GM23248 (cell line): ENCODE results near the gene ABR. TPM values are rescaled to one million over a fixed set of nuclear protein-coding genes. Genes with fewer than 3 reads are reported as not detected.

ENCODE experiments used
- DNase-seq: peaks from one replicate; pipeline ENCODE4 v3.0.0-alpha.2; 2015
- H2AFZ ChIP-seq: fragments of 200-600 bp; sonication (generic); 2 replicates; pipeline ENCODE4 v1.6.1; 2016; ENCODE audit warnings: antibody characterized with exemption
- H3F3A ChIP-seq: fragments of 200-600 bp; sonication (generic); 2 replicates; pipeline ENCODE4 v1.6.1; 2016; ENCODE audit warnings: mild to moderate bottlenecking, antibody characterized with exemption, mixed run types; ENCODE audit not compliant: insufficient read depth
- H3K27ac ChIP-seq: fragments of 200-600 bp; sonication (generic); 2 replicates; pipeline ENCODE4 v1.5.1; 2016; ENCODE audit warnings: mild to moderate bottlenecking
- H3K27me3 ChIP-seq: fragments of 200-600 bp; sonication (generic); replicated peaks from 2 replicates; pipeline ENCODE4 v1.6.1; 2016; ENCODE audit warnings: mild to moderate bottlenecking; ENCODE audit not compliant: insufficient read depth
- H3K36me3 ChIP-seq: fragments of 200-600 bp; sonication (generic); 2 replicates; pipeline ENCODE4 v1.6.1; 2016; ENCODE audit warnings: low read depth, mild to moderate bottlenecking
- H3K4me1 ChIP-seq: fragments of 200-600 bp; sonication (generic); 2 replicates; pipeline ENCODE4 v1.6.1; 2016; ENCODE audit warnings: mild to moderate bottlenecking; ENCODE audit not compliant: insufficient read depth
- H3K4me2 ChIP-seq: fragments of 200-600 bp; sonication (generic); one replicate; pipeline ENCODE4 v1.6.1; 2016; ENCODE audit warnings: mild to moderate bottlenecking; ENCODE audit not compliant: unreplicated experiment
- H3K4me3 ChIP-seq: fragments of 200-600 bp; sonication (generic); 2 replicates; pipeline ENCODE4 v1.5.1; 2016; ENCODE audit warnings: mild to moderate bottlenecking
- H3K79me2 ChIP-seq: fragments of 200-600 bp; sonication (generic); 2 replicates; pipeline ENCODE4 v1.6.1; 2016; ENCODE audit warnings: mild to moderate bottlenecking; ENCODE audit not compliant: insufficient read depth
- H3K9ac ChIP-seq: fragments of 200-600 bp; sonication (generic); 2 replicates; pipeline ENCODE4 v1.6.1; 2016; ENCODE audit warnings: mild to moderate bottlenecking
- H3K9me2 ChIP-seq: fragments of 200-600 bp; sonication (generic); 2 replicates; pipeline ENCODE4 v1.6.1; 2016; ENCODE audit warnings: mixed run types, mild to moderate bottlenecking, moderate library complexity; ENCODE audit not compliant: insufficient read depth
- H3K9me3 ChIP-seq: fragments of 200-600 bp; sonication (generic); one replicate; pipeline ENCODE4 v1.6.1; 2017; ENCODE audit warnings: low read depth
- H4K20me1 ChIP-seq: fragments of 200-600 bp; sonication (generic); 2 replicates; pipeline ENCODE4 v1.6.0; 2016; ENCODE audit not compliant: insufficient read depth
- EZH2 ChIP-seq: fragments of 200-600 bp; sonication (generic); IDR thresholded peaks from 2 replicates; pipeline ENCODE4 v1.6.1; 2018; ENCODE audit warnings: antibody characterized with exemption, mild to moderate bottlenecking; ENCODE audit not compliant: insufficient read depth, poor library complexity, severe bottlenecking
- EZH2phosphoT487 ChIP-seq: fragments of 200-600 bp; sonication (generic); IDR thresholded peaks from 2 replicates; pipeline ENCODE4 v1.6.1; 2018; ENCODE audit warnings: antibody characterized with exemption, moderate library complexity, mild to moderate bottlenecking, low read depth; ENCODE audit not compliant: insufficient read depth
- WGBS, 2 experiments: methylation state at CpG; one replicate each; pipeline ENCODE4 v1.1.6; 2015 to 2017; ENCODE audit warnings: low lambda C conversion rate in 2 of 2, low coverage in 1 of 2; ENCODE audit errors: missing lambda C conversion rate in 2 of 2; 5-methylcytosine and 5-hydroxymethylcytosine counted together
- in situ Hi-C: fragments of 300-500 bp; cut with MboI; formaldehyde crosslinking; loops from 2 replicates; pipeline ENCODE4 v1.15.0; 2020
- polyA plus RNA-seq: library from polyadenylated mRNA; unstranded; fragments of >200 nt; fragmentation: Nextera tagmentation; extraction: Ambion mirVana; gene quantifications from 2 replicates; pipeline ENCODE4 v1.2.1, GENCODE V29; 2016
- total RNA-seq: library from RNA; depleted of rRNA; stranded (reverse); fragments of >200 nt; shearing (Covaris generic); gene quantifications from 2 replicates; pipeline ENCODE4 v1.2.3, GENCODE V29; 2014

Gene ABR
- total and polyA plus RNA-seq, 2 experiments from 2014 or later = 24.4 to 38.2 TPM

DNA sequence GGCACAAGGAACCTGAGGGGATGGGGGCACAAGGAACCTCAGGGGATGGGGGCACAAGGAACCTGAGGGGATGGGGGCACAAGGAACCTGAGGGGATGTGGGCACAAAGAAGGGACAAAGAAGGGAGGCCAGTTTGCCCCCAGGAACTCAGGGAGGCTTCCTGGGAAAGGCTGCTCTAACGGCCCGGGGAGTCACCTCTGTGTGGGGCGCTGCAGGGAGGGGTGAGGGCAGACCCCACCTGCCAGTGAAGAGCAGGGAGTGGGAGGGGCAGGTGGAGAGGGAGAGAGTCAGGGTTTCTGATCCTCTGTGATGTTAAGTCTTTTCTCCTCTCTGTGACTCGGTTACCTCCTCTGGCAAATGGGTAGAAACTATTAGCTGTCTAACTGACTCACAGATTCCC is 125.1 kb downstream of the ABR start:
- Histone ChIP-seq H3K9me2 (no peaks in the 10 kb centered on the region), H2AFZ (no peak overlapping the region), H3K4me3 (no peak overlapping the region), H4K20me1 (no peaks in the 10 kb centered on the region), H3K36me3 (no peaks in the 10 kb centered on the region; the same call in 1 of the 2 replicates), H3K4me2 (no peak overlapping the region), H3K4me1 (no peaks in the 10 kb centered on the region), H3K79me2 (no peaks in the 10 kb centered on the region), H3K9me3 (no peaks in the 10 kb centered on the region), H3F3A (no peaks in the 10 kb centered on the region), H3K27me3 (no peaks in the 10 kb centered on the region), H3K27ac (no peak overlapping the region), H3K9ac (no peak overlapping the region)
- in situ Hi-C loops = no loop called here
- WGBS, 2 experiments = 68 to 100% methylated on average over 1 to 4 of the region's 4 CpGs
- TF ChIP-seq EZH2 (no peak), EZH2phosphoT487 (no peak)
- DNase-seq = no peak

DNA sequence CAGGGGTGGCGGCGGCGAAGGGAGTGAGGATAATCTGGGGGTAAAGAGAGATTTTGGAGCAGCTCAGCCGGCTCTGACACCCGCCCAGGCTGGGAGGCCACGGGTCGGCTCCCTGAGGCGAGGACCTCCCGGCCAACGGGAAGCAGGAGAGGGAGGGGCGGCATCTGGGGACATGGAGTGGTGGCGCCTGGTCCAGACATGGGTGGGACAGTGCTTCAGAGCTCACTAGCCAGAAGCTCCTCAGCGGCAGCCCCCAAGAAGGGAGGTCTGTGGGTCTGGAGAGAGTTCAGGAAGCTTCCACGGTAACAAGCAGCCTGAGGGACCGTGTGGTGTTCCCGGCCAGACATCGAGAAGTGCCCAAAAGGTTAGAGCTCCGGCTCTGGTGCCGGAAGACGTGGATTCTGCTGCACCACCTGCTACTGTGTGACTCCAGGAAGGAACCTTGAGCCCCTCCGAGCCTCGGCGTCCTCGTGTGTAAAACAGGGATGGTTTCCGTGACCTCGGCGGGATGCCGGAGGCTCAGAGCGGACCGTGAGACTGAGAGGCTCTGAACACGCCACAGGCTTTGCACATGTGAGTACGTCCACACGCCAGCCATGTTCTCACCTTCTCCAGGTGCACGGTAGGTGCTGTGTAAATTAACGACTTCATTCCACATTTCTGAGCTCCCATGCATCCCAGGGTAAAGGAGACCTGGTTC is 126.0 kb downstream of the ABR start:
- DNase-seq = no peak
- H3K4me2 ChIP-seq = no peak overlapping the region
- H3K36me3 ChIP-seq = no peaks in the 10 kb centered on the region; the same call in 1 of the 2 replicates
- 93 to 94% methylated on average over 35 of the region's 35 CpGs for WGBS, 2 experiments
- H3K4me3 ChIP-seq = no peak overlapping the region
- in situ Hi-C loops = no loop called here
- no peaks in the 10 kb centered on the region for H3K27me3 ChIP-seq
- no peak overlapping the region for H3K27ac ChIP-seq
- H3K9ac ChIP-seq = no peak overlapping the region
- no peaks in the 10 kb centered on the region for H3K9me2 ChIP-seq
- no peaks in the 10 kb centered on the region for H3F3A ChIP-seq
- H4K20me1 ChIP-seq = no peaks in the 10 kb centered on the region
- no peaks in the 10 kb centered on the region for H3K4me1 ChIP-seq
- TF ChIP-seq EZH2phosphoT487 = no peak
- TF ChIP-seq EZH2 = no peak
- H3K9me3 ChIP-seq = no peaks in the 10 kb centered on the region
- no peaks in the 10 kb centered on the region for H3K79me2 ChIP-seq
- H2AFZ ChIP-seq = no peak overlapping the region

DNA sequence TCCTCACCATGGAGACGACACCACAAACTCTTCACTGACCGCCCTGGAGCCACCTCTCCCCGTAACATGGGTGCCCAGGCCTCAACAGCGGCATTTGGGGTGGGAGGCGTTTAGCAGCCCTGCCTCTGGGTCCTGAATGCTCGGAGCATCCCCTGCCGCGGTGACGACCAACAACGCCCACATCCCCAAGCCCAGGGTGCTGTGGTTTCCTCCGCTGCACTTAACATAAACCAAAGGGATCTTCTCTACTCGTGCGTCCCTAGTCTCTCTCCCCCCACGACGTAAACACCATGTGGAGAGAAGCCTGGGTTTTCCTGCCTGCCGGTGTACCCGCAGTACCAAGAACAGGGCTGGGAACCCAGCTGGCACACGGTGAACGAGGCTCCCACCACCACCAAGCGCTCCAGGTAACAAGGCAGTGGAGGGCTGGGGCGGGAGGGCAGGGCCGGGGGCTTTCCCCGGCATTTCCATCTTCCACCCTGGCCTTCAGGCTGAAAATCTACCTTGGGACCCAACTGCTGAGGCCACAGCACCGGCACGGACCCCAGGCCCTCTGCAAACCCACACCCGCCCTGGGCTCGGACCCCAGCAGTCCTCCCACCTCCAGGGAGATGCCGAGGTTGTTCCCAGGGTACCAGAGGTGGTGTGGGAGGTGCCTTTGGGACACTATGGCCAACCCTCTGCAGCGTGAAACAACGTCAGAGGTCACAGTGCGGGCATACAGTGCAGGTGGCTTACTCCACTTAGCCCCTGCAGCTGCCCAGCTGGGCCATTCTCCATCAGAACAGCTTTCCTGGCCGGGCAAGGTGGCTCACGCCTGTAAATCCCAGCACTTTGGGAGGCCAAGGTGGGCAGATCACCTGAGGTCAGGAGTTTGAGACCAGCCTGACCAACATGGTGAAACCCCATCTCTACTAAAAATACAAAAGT is 128.5 kb downstream of the ABR start:
- in situ Hi-C loops = no loop called here
- TF ChIP-seq EZH2 = no peak
- TF ChIP-seq EZH2phosphoT487 = no peak

DNA sequence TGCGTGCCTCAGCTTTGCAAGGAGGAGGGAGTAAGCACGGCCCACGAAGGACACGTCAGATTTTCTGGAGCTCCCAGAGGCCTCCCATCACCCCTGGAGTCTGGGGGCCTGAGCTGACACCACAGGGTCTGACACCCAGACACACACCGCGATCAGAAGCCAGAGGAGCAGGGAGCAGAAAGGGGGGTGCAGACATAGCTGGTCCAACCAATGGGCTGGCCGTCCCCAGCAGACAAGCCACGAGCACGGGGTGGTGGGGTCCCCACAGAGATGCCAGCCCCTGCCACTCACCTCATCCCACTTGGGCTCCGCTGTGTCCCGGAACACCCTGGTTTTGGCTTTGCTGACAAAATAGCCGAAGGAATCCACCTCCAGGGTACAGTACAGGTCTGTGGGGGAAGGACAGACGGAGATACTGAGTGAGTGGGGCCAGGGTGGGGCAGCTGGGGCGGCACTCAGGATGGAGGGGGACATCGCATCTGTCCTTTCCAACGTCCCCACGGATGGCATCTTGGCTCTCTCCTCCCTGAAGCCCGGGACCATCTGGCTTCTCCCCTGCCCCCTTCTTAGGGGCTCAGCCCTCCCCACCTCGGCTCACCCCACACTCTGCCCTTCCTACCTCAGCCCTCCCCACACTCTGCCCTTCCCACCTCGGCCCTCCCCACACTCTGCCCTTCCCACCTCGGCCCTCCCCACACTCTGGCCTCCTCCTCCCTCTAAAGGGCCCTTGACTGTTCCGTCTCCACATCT is 129.4 kb downstream of the ABR start:
- Histone ChIP-seq H2AFZ (no peak overlapping the region), H3K4me1 (no peaks in the 10 kb centered on the region), H3K27me3 (no peaks in the 10 kb centered on the region), H3F3A (no peaks in the 10 kb centered on the region), H3K9ac (no peak overlapping the region), H3K79me2 (no peaks in the 10 kb centered on the region), H4K20me1 (no peaks in the 10 kb centered on the region), H3K9me3 (no peaks in the 10 kb centered on the region), H3K9me2 (no peaks in the 10 kb centered on the region), H3K27ac (no peak overlapping the region), H3K4me2 (no peak overlapping the region), H3K36me3 (no peaks in the 10 kb centered on the region; the same call in 1 of the 2 replicates), H3K4me3 (no peak overlapping the region)
- TF ChIP-seq EZH2 (no peak), EZH2phosphoT487 (no peak)
- 85 to 91% methylated on average over 13 to 22 of the region's 22 CpGs for WGBS, 2 experiments
- in situ Hi-C loops = no loop called here
- no peak for DNase-seq

More for the DNA sequence above, 128.5 kb downstream of the ABR start:
- no peaks in the 10 kb centered on the region for H3K4me1 ChIP-seq
- no peak overlapping the region for H2AFZ ChIP-seq
- no peak overlapping the region for H3K27ac ChIP-seq
- H3K9me3 ChIP-seq = no peaks in the 10 kb centered on the region
- WGBS, 2 experiments = 93% methylated on average over 29 to 33 of the region's 33 CpGs
- no peaks in the 10 kb centered on the region for H3K9me2 ChIP-seq
- no peak overlapping the region for H3K4me2 ChIP-seq
- H3K79me2 ChIP-seq = no peaks in the 10 kb centered on the region
- DNase-seq = no peak
- no peak overlapping the region for H3K4me3 ChIP-seq
- no peaks in the 10 kb centered on the region for H4K20me1 ChIP-seq
- no peaks in the 10 kb centered on the region for H3K27me3 ChIP-seq
- H3K36me3 ChIP-seq = no peaks in the 10 kb centered on the region; the same call in 1 of the 2 replicates
- H3F3A ChIP-seq = no peaks in the 10 kb centered on the region
- H3K9ac ChIP-seq = no peak overlapping the region
